Caco-2 (cell line): ENCODE results near the gene YWHAH. TPM values are rescaled to one million over a fixed set of nuclear protein-coding genes. Genes with fewer than 3 reads are reported as not detected.

Experiments
- BruUV-seq: library from RNA; stranded (reverse); fragments of 400-500 nt; replicated peaks from 2 replicates; lab custom pipeline; 2021; lab: Mats Ljungman, UMichigan
- CTCF ChIA-PET: fragments of 300-600 bp; sonication (Branson Sonifier 250); formaldehyde crosslinking; loops from one replicate; lab custom pipeline; 2022; ENCODE audit warnings: antibody characterized with exemption; lab: Charles Lee
- POLR2A ChIA-PET: fragments of 300-600 bp; sonication (Branson Sonifier 250); formaldehyde crosslinking; loops from one replicate; lab custom pipeline; 2022; ENCODE audit warnings: antibody characterized with exemption; lab: Charles Lee
- DNase-seq, 2 experiments: peaks; one replicate each; pipeline versions ENCODE4 v3.0.0 to v3.0.0-alpha.2; 2020 to 2022
- H3K27me3 ChIP-seq: replicated peaks from 2 replicates; pipeline ENCODE4 v1.6.0; 2011; ENCODE audit warnings: low read length; ENCODE audit not compliant: control insufficient read depth, insufficient read depth
- H3K36me3 ChIP-seq: 2 replicates; pipeline ENCODE4 v1.5.1; 2011; ENCODE audit warnings: low read length; ENCODE audit not compliant: control insufficient read depth, insufficient read depth
- H3K4me1 ChIP-seq: fragments of 250-450 bp; sonication (Bioruptor Pico); 2 replicates; pipeline ENCODE4 v1.5.1; 2020; ENCODE audit warnings: mild to moderate bottlenecking
- H3K4me3 ChIP-seq: 2 replicates; pipeline ENCODE4 v1.5.1; 2011; ENCODE audit warnings: low read depth, mild to moderate bottlenecking, control low read depth, low read length
- H3K9me3 ChIP-seq: fragments of 250-450 bp; sonication (Bioruptor Pico); 2 replicates; pipeline ENCODE4 v1.5.1; 2020; ENCODE audit warnings: mild to moderate bottlenecking, moderate library complexity
- H3K27ac Mint-ChIP-seq: one replicate; pipeline ENCODE4 v1.8.0; 2022; ENCODE audit warnings: mixed read lengths; ENCODE audit not compliant: unreplicated experiment
- H3K27me3 Mint-ChIP-seq: one replicate; pipeline ENCODE4 v1.8.0; 2022; ENCODE audit warnings: mixed read lengths; ENCODE audit not compliant: insufficient read depth, unreplicated experiment
- H3K36me3 Mint-ChIP-seq: one replicate; pipeline ENCODE4 v1.8.0; 2022; ENCODE audit warnings: mild to moderate bottlenecking, mixed read lengths; ENCODE audit not compliant: insufficient read depth, unreplicated experiment
- H3K4me1 Mint-ChIP-seq: one replicate; pipeline ENCODE4 v1.8.0; 2022; ENCODE audit warnings: low read depth, mixed read lengths; ENCODE audit not compliant: unreplicated experiment
- H3K4me3 Mint-ChIP-seq: one replicate; pipeline ENCODE4 v1.8.0; 2022; ENCODE audit warnings: mild to moderate bottlenecking, moderate library complexity, mixed read lengths; ENCODE audit not compliant: unreplicated experiment
- H3K9me3 Mint-ChIP-seq: one replicate; pipeline ENCODE4 v1.8.0; 2022; ENCODE audit warnings: mixed read lengths; ENCODE audit not compliant: unreplicated experiment
- CTCF ChIP-seq, 2 experiments: fragments of 200-600 bp in 1 of 2; IDR thresholded peaks; 1 replicate in 1 of 2; 2 replicates in 1 of 2; pipeline versions ENCODE4 v1.5.1 to v1.8.0; 2011 to 2022; ENCODE audit warnings: antibody characterized with exemption in 1 of 2, control low read depth in 1 of 2, inconsistent platforms in 1 of 2, low read depth in 1 of 2, low read length in 1 of 2, mild to moderate bottlenecking in 1 of 2, moderate library complexity in 1 of 2; ENCODE audit not compliant: insufficient read depth in 1 of 2, severe bottlenecking in 1 of 2, unreplicated experiment in 1 of 2
- intact Hi-C: fragments of 100-400 bp; cut with micrococcal nuclease; formaldehyde crosslinking; loops from one replicate; pipeline ENCODE4 v1.10.0; 2022; ENCODE audit not compliant: unreplicated experiment
- total RNA-seq: library from RNA; stranded (reverse); gene quantifications from 2 replicates; pipeline ENCODE4 v1.2.3, GENCODE V29; 2022

Gene YWHAH
- total RNA-seq, 1 experiment from 2014 or later = 135 TPM

DNA sequence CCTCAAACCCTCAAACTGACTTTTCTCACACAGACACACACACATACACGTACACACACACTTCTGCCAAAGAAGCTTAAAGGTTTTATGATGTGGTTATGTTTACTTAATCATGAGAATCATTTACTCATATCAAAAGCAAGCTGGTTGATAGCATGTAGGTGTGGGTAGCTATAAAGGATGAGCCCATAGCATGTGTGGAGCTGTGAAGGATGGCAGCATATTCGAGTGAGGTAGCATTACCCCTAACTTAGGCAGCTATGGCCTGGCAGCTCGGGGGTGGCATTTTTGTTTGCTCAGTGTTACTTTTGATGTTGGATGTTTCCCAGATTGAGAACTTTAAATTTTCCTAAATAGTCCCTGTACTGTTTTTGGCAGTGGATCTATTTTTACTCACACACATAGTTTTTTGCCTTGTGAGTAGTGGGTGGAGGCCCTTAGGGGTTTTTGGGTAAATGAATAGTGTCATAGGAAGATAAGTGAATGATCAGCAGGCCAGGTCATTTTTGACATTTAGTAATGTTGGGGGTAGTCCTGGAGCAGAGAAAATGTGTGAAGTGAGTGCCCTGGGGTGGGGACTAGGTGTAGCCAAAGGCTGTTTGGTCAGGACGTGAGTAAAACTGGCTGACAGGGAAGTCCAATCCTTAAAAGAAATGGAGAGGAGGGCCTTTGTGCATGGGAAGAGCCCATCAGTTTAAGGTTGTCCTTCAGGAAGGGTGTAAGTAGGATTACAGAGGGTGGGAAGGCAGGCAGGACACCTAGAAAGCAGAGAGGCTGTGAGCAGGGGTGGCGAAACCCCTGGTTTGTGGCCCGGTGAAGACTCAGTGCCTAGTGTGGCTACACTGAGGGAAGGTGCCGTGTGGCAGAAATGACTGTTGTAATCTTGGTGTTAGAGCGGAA, 7.1 kb downstream of the YWHAH start:
- peaks cover 17% of the 10 kb centered on the region for H3K4me1 Mint-ChIP-seq
- no peak for DNase-seq
- Histone ChIP-seq H3K4me3 (no peak overlapping the region), H3K4me1 (peaks cover 2% of the 10 kb centered on the region), H3K36me3 (peaks cover 2% of the 10 kb centered on the region), H3K27me3 (no peaks in the 10 kb centered on the region), H3K9me3 (no peaks in the 10 kb centered on the region)
- no TSS peak for BruUV-seq
- H3K4me3 Mint-ChIP-seq = no peak overlapping the region
- no peaks in the 10 kb centered on the region for H3K27me3 Mint-ChIP-seq
- POLR2A ChIA-PET = no interaction called here
- intact Hi-C loops = loop anchor here (5.0 kb wide), 1 partner anchor 284 kb away; no protein-coding TSS in a partner anchor
- CTCF ChIA-PET = interaction anchor here (1.5 kb wide), 1 partner anchor 286 kb away, joined by 5 read pairs; no protein-coding TSS in a partner anchor
- H3K36me3 Mint-ChIP-seq = peaks cover 84% of the 10 kb centered on the region
- no peaks in the 10 kb centered on the region for H3K9me3 Mint-ChIP-seq
- TF ChIP-seq CTCF (IDR thresholded peaks at IDR 0.05; ENCODE audit: insufficient read depth in 1 of 2, low read depth in 1 of 2, low read length in 1 of 2, severe bottlenecking in 1 of 2, unreplicated experiment in 1 of 2) = no peak
- peak overlapping the region; percentile 32 for H3K27ac Mint-ChIP-seq

GRCh38 chr22:31952094-31952401, 7.7 kb downstream of the YWHAH start:
- DNase-seq = no peak
- no peaks in the 10 kb centered on the region; the same call in 1 of the 2 replicates for H3K4me1 ChIP-seq
- Mint-ChIP-seq H3K36me3 (peaks cover 89% of the 10 kb centered on the region), H3K4me3 (no peak overlapping the region), H3K27ac (no peak overlapping the region), H3K4me1 (peaks cover 17% of the 10 kb centered on the region), H3K9me3 (no peaks in the 10 kb centered on the region), H3K27me3 (no peaks in the 10 kb centered on the region)
- peak; percentile 15 to 20 for TF ChIP-seq CTCF (IDR thresholded peaks at IDR 0.05; ENCODE audit: insufficient read depth in 1 of 2, low read depth in 1 of 2, low read length in 1 of 2, severe bottlenecking in 1 of 2, unreplicated experiment in 1 of 2)
- intact Hi-C loops = loop anchor here (5.0 kb wide), 1 partner anchor 285 kb away; no protein-coding TSS in a partner anchor
- POLR2A ChIA-PET = no interaction called here
- no peak overlapping the region for H3K4me3 ChIP-seq
- H3K36me3 ChIP-seq = peaks cover 4% of the 10 kb centered on the region
- no peaks in the 10 kb centered on the region for H3K27me3 ChIP-seq
- no peaks in the 10 kb centered on the region for H3K9me3 ChIP-seq
- BruUV-seq = no TSS peak
- CTCF ChIA-PET = no interaction called here

DNA sequence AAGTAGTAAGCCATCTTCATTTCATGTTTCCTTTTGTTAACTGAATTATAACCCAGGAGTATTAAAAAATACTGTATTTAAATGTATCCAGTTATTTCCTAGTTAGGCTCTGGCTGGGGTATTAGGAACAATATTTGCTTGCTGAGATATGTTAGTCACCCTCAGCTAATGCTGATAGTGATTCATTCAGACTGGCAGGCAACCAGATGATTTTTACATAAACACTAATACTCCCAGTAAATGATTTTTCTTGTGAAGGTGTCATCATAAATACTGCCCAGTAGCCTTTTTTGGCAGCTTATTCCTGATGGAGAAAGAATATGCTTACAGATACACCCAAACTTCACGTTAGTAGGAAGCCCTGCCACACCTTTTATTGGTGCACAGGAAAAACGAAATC, 8.1 kb downstream of the YWHAH start:
- H3K4me1 ChIP-seq = no peaks in the 10 kb centered on the region; the same call in 1 of the 2 replicates
- H3K9me3 ChIP-seq = no peaks in the 10 kb centered on the region
- Mint-ChIP-seq H3K36me3 (peaks cover 86% of the 10 kb centered on the region), H3K4me3 (no peak overlapping the region), H3K27ac (no peak overlapping the region), H3K9me3 (no peaks in the 10 kb centered on the region), H3K4me1 (peaks cover 17% of the 10 kb centered on the region), H3K27me3 (no peaks in the 10 kb centered on the region)
- no peak overlapping the region for H3K4me3 ChIP-seq
- peak in 1 of 2 experiments; percentile 1 for TF ChIP-seq CTCF (IDR thresholded peaks at IDR 0.05; ENCODE audit: insufficient read depth in 1 of 2, low read depth in 1 of 2, low read length in 1 of 2, severe bottlenecking in 1 of 2, unreplicated experiment in 1 of 2)
- intact Hi-C loops = loop anchor here (5.0 kb wide), 1 partner anchor 285 kb away; no protein-coding TSS in a partner anchor
- CTCF ChIA-PET = interaction anchor here (0.7 kb wide), 1 partner anchor 18 kb away, joined by 4 read pairs; no protein-coding TSS in a partner anchor
- no peak for DNase-seq
- POLR2A ChIA-PET = no interaction called here
- BruUV-seq = no TSS peak
- H3K36me3 ChIP-seq = peaks cover 4% of the 10 kb centered on the region
- no peaks in the 10 kb centered on the region for H3K27me3 ChIP-seq
